Measurements from ENCODE around the gene ANKRD23.

- TF ChIP-seq POLR2A (IDR thresholded peaks at IDR 0.05) (no peak), CTCF (IDR thresholded peaks at IDR 0.05) (no peak)
Observed at GRCh38 chr2:96877042-96877451, 33.2 kb upstream of the ANKRD23 start.
